Ascending aorta (tissue), 2 donors: ENCODE data around the gene FGFR3. TPM values are rescaled to one million over a fixed set of nuclear protein-coding genes. Genes with fewer than 3 reads are reported as not detected.

ENCODE experiments used
- DNase-seq, 2 donors: peaks; one replicate each; pipeline ENCODE4 v3.0.0-alpha.2; 2019; ENCODE audit warnings: low spot score in 2 of 2
- H3K27ac ChIP-seq, 2 donors: fragments of 200-600 bp; sonication (generic); one replicate each; pipeline ENCODE4 v1.5.1; 2016 to 2017; ENCODE audit warnings: mild to moderate bottlenecking in 1 of 2
- H3K27me3 ChIP-seq: fragments of 200-600 bp; sonication (generic); one replicate; pipeline ENCODE4 v1.5.1; 2017
- H3K36me3 ChIP-seq, 2 donors: fragments of 200-600 bp; sonication (generic); one replicate each; pipeline ENCODE4 v1.5.1; 2016
- H3K4me1 ChIP-seq, 2 donors: fragments of 200-600 bp; sonication (generic); one replicate each; pipeline ENCODE4 v1.5.1; 2016 to 2017; ENCODE audit warnings: mild to moderate bottlenecking in 1 of 2
- H3K4me3 ChIP-seq, 2 donors: fragments of 200-600 bp; sonication (generic); one replicate each; pipeline ENCODE4 v1.5.1; 2016 to 2017; ENCODE audit warnings: mild to moderate bottlenecking in 1 of 2
- H3K9me3 ChIP-seq, 2 donors: fragments of 200-600 bp; sonication (generic); one replicate each; pipeline ENCODE4 v1.5.1; 2016
- intact Hi-C: fragments of 100-400 bp; cut with DNase I; formaldehyde crosslinking; loops from one replicate; pipeline ENCODE4 v1.15.1; 2023
- total RNA-seq: library from RNA; depleted of rRNA; stranded (reverse); fragments of >200 nt; gene quantifications from one replicate; pipeline ENCODE4 v1.1.0, GENCODE V29; 2016
- TF ChIP-seq, protein P1 (sequence below), 3 experiments: fragments of 200-600 bp in 2 of 3; fragments of 450-650 bp in 1 of 3; sonication (generic) in 2 of 3; IDR thresholded peaks; one replicate each; pipeline ENCODE4 v1.5.1; 2016 to 2019; ENCODE audit warnings: antibody characterized with exemption in 3 of 3, mild to moderate bottlenecking in 1 of 3, moderate library complexity in 1 of 3

The FGFR3 gene
- total RNA-seq, 1 donor from 2014 or later = 3.7 TPM

DNA sequence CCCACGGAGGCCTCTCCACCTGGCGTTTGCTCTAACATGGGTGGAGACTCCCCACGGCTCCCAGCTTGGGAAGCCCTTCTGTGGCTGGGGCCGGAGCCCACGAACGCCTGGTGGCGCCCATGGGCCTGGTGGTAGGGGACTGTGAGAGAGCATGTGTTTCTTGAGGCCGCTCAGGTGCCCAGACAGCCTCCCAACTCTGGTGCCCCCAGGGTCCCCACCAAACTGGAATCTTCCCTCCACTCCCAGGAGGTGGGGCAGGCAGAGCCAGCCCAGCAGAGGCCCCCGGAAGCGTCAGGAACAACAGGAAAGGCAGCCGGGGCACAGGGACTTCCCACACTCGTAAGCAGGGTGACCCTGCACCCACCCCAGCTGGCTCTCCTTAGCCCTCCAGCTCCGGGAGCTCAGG is 33.3 kb upstream of the FGFR3 start:
- no peaks in the 10 kb centered on the region for H3K36me3 ChIP-seq
- no peaks in the 10 kb centered on the region for H3K27me3 ChIP-seq
- intact Hi-C loops = no loop called here
- DNase-seq = no peak
- no peak overlapping the region for H3K27ac ChIP-seq
- no peak overlapping the region for H3K4me3 ChIP-seq
- TF ChIP-seq, protein P1, sequence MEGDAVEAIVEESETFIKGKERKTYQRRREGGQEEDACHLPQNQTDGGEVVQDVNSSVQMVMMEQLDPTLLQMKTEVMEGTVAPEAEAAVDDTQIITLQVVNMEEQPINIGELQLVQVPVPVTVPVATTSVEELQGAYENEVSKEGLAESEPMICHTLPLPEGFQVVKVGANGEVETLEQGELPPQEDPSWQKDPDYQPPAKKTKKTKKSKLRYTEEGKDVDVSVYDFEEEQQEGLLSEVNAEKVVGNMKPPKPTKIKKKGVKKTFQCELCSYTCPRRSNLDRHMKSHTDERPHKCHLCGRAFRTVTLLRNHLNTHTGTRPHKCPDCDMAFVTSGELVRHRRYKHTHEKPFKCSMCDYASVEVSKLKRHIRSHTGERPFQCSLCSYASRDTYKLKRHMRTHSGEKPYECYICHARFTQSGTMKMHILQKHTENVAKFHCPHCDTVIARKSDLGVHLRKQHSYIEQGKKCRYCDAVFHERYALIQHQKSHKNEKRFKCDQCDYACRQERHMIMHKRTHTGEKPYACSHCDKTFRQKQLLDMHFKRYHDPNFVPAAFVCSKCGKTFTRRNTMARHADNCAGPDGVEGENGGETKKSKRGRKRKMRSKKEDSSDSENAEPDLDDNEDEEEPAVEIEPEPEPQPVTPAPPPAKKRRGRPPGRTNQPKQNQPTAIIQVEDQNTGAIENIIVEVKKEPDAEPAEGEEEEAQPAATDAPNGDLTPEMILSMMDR (IDR thresholded peaks at IDR 0.05) = no peak
- H3K4me1 ChIP-seq = peaks cover 0 to 7% of the 10 kb centered on the region in 2 donors
- H3K9me3 ChIP-seq = no peaks in the 10 kb centered on the region

DNA sequence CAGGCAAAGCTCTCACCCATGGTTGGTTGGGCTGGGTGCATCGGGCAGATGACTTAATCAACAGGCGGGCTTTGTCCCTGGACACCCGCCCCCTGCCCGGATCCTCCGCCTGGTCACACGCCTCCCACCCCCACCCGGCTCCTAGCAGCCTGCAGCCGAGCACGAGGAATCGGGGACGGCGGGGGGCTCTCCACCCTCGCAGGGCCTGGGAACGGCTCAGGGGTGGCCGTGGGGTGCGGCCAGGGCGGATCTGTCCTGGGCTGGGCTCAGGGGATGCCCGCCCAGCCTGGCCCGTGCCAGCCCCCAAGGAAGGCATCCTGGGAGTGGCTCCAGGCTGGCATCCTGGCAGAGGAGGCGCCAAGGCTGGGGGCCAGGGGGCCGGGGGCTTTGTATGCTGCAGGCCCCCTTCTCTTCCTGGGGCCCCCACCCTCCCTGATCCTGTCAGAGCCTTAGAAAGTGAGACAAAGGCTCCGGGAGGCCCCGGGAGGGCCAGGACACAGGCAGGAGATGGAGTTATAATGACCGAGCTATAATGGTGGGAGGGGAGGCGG is 32.5 kb upstream of the FGFR3 start:
- peaks cover 0 to 7% of the 10 kb centered on the region in 2 donors for H3K4me1 ChIP-seq
- intact Hi-C loops = no loop called here
- no peaks in the 10 kb centered on the region for H3K9me3 ChIP-seq
- no peaks in the 10 kb centered on the region for H3K36me3 ChIP-seq
- no peak overlapping the region for H3K4me3 ChIP-seq
- DNase-seq = no peak
- H3K27me3 ChIP-seq = no peaks in the 10 kb centered on the region
- no peak overlapping the region for H3K27ac ChIP-seq
- TF ChIP-seq, protein P1 (IDR thresholded peaks at IDR 0.05) = no peak

DNA sequence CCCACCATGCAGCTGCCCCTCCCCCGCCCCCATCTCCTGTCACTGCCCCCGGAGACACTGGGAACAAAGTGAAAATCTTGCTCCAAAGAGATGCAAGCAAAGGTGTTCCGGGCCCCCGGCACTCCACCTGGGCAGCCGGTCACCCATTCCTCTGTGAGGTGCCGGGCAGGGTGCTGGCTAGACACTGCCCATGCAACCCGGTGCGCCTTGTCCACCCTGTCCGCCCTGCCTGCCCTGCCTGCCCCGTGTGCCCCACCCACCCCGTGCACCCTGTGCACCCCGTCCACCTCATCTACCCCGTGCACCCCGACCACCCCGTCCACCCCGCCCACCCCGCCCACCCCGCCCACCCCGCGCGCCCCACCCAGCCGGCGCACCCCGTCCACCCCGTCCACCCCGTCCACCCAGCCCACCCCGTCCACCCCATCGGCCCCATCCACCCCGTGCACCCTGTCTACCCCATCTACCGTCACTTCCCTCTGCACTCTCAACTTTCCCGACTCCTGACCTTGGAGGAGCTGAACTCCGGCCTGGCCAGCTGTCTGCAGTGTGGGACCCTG is 31.9 kb upstream of the FGFR3 start:
- H3K27me3 ChIP-seq = no peaks in the 10 kb centered on the region
- no peaks in the 10 kb centered on the region for H3K36me3 ChIP-seq
- H3K4me3 ChIP-seq = no peak overlapping the region
- H3K9me3 ChIP-seq = no peaks in the 10 kb centered on the region
- peaks cover 0 to 7% of the 10 kb centered on the region in 2 donors for H3K4me1 ChIP-seq
- no peak overlapping the region for H3K27ac ChIP-seq
- TF ChIP-seq, protein P1 (IDR thresholded peaks at IDR 0.05) = no peak
- intact Hi-C loops = no loop called here
- no peak for DNase-seq

DNA sequence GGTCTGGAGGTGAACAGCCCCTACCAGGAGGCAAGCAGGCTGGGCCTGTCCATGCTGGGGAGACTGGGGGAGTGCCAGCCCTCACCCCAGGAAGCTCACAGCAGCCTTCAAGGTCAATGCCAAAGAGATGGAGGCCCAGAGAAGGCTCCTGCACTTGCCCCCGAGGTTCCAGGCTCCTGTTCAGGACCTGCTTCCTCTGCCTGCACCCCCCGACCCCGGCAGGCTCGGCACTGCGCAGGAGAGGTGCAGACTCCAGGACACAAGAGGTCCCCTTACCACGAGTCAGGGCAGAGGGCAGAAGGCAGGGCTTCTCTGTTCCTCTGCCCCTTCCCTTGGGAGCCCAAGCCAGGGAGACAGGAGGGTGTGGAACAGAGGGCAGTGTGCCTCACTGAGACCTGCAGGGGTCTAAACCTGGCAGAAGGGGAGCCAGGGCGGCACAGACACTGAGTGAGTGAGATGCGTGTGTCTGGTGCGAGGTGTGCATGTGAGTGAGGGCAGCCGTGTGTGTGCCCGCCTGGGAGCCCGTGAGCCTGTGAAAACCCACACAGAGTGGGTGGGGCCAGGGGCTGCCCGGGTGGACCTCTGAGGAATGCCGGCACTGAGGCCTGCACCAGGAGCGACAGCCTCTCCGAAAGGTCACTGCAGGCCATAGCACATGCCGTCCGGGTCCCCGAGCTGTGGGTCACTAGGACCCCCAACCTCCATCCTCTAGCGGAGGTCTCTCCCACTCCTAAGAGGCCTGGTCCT is 30.7 kb upstream of the FGFR3 start:
- TF ChIP-seq, protein P1 (IDR thresholded peaks at IDR 0.05) = no peak
- H3K27ac ChIP-seq = no peak overlapping the region
- H3K36me3 ChIP-seq = no peaks in the 10 kb centered on the region
- H3K4me3 ChIP-seq = no peak overlapping the region
- intact Hi-C loops = loop anchor here (1.0 kb wide), 1 partner anchor 48 kb away; no protein-coding TSS in a partner anchor
- peaks cover 0 to 11% of the 10 kb centered on the region in 2 donors for H3K4me1 ChIP-seq
- no peaks in the 10 kb centered on the region for H3K27me3 ChIP-seq
- DNase-seq = no peak
- no peaks in the 10 kb centered on the region for H3K9me3 ChIP-seq

DNA sequence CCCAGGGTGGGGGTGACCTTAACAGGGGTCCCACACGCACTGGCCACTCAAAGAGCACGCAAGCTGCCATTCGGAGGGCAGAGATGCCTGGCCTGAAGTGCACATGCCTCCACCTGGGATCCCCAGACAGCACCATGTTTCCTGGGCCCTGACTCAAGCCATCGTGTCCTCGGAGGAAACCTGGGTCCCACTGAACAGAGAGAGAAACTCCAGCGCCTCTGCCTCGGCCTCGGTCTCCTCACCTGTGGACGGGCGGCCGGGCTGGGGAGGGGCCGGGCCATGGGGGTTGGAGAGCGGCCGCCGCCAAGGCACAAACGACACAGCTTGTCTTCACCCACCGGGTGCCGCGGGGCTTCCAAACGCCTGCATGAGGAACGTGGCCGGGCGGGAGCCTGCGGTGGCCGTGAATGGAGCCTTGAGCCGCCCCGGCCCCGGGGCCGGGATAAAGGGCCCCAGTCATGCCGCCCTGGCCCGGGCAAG is 30.0 kb upstream of the FGFR3 start:
- H3K4me1 ChIP-seq = peaks cover 0 to 11% of the 10 kb centered on the region in 2 donors
- H3K9me3 ChIP-seq = no peaks in the 10 kb centered on the region
- intact Hi-C loops = loop anchor here (1.0 kb wide), 1 partner anchor 47 kb away; no protein-coding TSS in a partner anchor
- H3K36me3 ChIP-seq = no peaks in the 10 kb centered on the region
- TF ChIP-seq, protein P1 (IDR thresholded peaks at IDR 0.05) = no peak
- H3K27me3 ChIP-seq = peaks cover 3% of the 10 kb centered on the region
- H3K27ac ChIP-seq = no peak overlapping the region
- DNase-seq = no peak
- peak overlapping the region; percentile 45 to 52 for H3K4me3 ChIP-seq
